Gastroesophageal sphincter (tissue), 3 donors: ENCODE data around the gene PHRF1.

Source experiments
- CTCF ChIP-seq, 4 experiments: fragments of 200-600 bp in 2 of 4; fragments of 450-650 bp in 2 of 4; sonication (generic) in 1 of 4; IDR thresholded peaks; one replicate each; pipeline ENCODE4 v1.5.1; 2017 to 2019; ENCODE audit warnings: antibody characterized with exemption in 4 of 4, mild to moderate bottlenecking in 2 of 4, moderate library complexity in 2 of 4
- EP300 ChIP-seq: sonication (generic); formaldehyde crosslinking; IDR thresholded peaks from one replicate; pipeline ENCODE4 v1.6.1; 2017; ENCODE audit warnings: antibody characterized with exemption, mild to moderate bottlenecking

GRCh38 chr11:618856-619627 is 42.8 kb downstream of the PHRF1 start:
- TF ChIP-seq EP300 = no peak
- no peak for TF ChIP-seq CTCF (IDR thresholded peaks at IDR 0.05)
